ENCODE results near the gene RESF1.

Gene RESF1

GRCh38 chr12:31962076-31962475, 2.9 kb downstream of the RESF1 start:
- peaks cover 6 to 31% of the 10 kb centered on the region in 2 experiments; a peak in 2 of 3 replicates for H3K36me3 ChIP-seq (ENCODE audit: control insufficient read depth in 2 of 2, insufficient read depth in 1 of 2, low read length in 2 of 2)
- no peak for TF ChIP-seq ZNF394 (tag by site-specific recombination; IDR thresholded peaks at IDR 0.05; ENCODE audit: borderline replicate concordance)
- no peak for TF ChIP-seq ZBTB20 (tag by site-specific recombination; IDR thresholded peaks at IDR 0.05)
- TF ChIP-seq ZFP3 (tag by site-specific recombination; IDR thresholded peaks at IDR 0.05; ENCODE audit: low read depth): no peak
- TF ChIP-seq ZNF664 (tag by site-specific recombination; IDR thresholded peaks at IDR 0.05): no peak
- TF ChIP-seq ZNF266 (tag by site-specific recombination; IDR thresholded peaks at IDR 0.05; ENCODE audit: low read depth): no peak
- no peak for TF ChIP-seq ZNF596 (tag by site-specific recombination; IDR thresholded peaks at IDR 0.05)
- TF ChIP-seq ZBTB21 (tag by site-specific recombination; IDR thresholded peaks at IDR 0.05): no peak
- TF ChIP-seq REST (tag by site-specific recombination; IDR thresholded peaks at IDR 0.05): no peak
- no peak for TF ChIP-seq KLF17 (tag by site-specific recombination; IDR thresholded peaks at IDR 0.05)
- no peak for TF ChIP-seq ZNF114 (tag by site-specific recombination; IDR thresholded peaks at IDR 0.05)
- TF ChIP-seq YY1 (tag by site-specific recombination; IDR thresholded peaks at IDR 0.05): no peak
- no peak for TF ChIP-seq ZNF560 (tag by site-specific recombination; IDR thresholded peaks at IDR 0.05; ENCODE audit: borderline replicate concordance)
- no peak for TF ChIP-seq ZNF555 (tag by site-specific recombination; conservative IDR thresholded peaks at IDR 0.05)
- TF ChIP-seq SCRT2 (tag by site-specific recombination; IDR thresholded peaks at IDR 0.05): no peak
- TF ChIP-seq KLF9 (tag by site-specific recombination; IDR thresholded peaks at IDR 0.05; ENCODE audit: low read depth): no peak
- TF ChIP-seq ZNF600 (tag by site-specific recombination; IDR thresholded peaks at IDR 0.05): no peak
- no peak for TF ChIP-seq ZNF610 (tag by site-specific recombination; IDR thresholded peaks at IDR 0.05; ENCODE audit: borderline replicate concordance)
- TF ChIP-seq MZF1 (tag by site-specific recombination; IDR thresholded peaks at IDR 0.05; ENCODE audit: borderline replicate concordance): no peak
- ChIA-PET CTCF (interaction anchor here (0.6 kb wide), 1 partner anchor 795 kb away, joined by 3 read pairs; no protein-coding TSS in a partner anchor), POLR2A (no interaction called here)
- H3K27ac ChIP-seq (ENCODE audit: extremely low read depth, low read depth, low read length): no peak overlapping the region
- no peaks in the 10 kb centered on the region for H3K9me3 ChIP-seq (ENCODE audit: control insufficient read depth, insufficient read depth, low read depth, low read length)
- H3K4me1 ChIP-seq (ENCODE audit: control insufficient read depth, insufficient read depth, low read length): peaks cover 14% of the 10 kb centered on the region
- no peak overlapping the region for H3K4me3 ChIP-seq (ENCODE audit: low read depth, low read length)

GRCh38 chr12:31964280-31964679, 5.1 kb downstream of the RESF1 start:
- H3K9me3 ChIP-seq (ENCODE audit: control insufficient read depth, insufficient read depth, low read depth, low read length): no peaks in the 10 kb centered on the region
- H3K27ac ChIP-seq (ENCODE audit: extremely low read depth, low read depth, low read length): no peak overlapping the region
- CTCF ChIA-PET: interaction anchor here (0.6 kb wide), 1 partner anchor 1251 kb away, joined by 3 read pairs; no protein-coding TSS in a partner anchor
- H3K36me3 ChIP-seq (ENCODE audit: control insufficient read depth in 2 of 2, insufficient read depth in 1 of 2, low read length in 2 of 2): peaks cover 6 to 31% of the 10 kb centered on the region in 2 experiments; a peak in 2 of 3 replicates
- POLR2A ChIA-PET: no interaction called here
- peaks cover 14% of the 10 kb centered on the region for H3K4me1 ChIP-seq (ENCODE audit: control insufficient read depth, insufficient read depth, low read length)
- H3K4me3 ChIP-seq (ENCODE audit: low read depth, low read length): no peak overlapping the region
- TF ChIP-seq SCRT2 (tag by site-specific recombination; IDR thresholded peaks at IDR 0.05) (no peak), ZNF449 (tag by site-specific recombination; IDR thresholded peaks at IDR 0.05) (no peak), ZNF660 (tag by site-specific recombination; IDR thresholded peaks at IDR 0.05) (no peak), ZNF433 (tag by site-specific recombination; IDR thresholded peaks at IDR 0.05; ENCODE audit: low read depth) (no peak), HOXC10 (CRISPR knock-in tag; IDR thresholded peaks at IDR 0.05) (no peak), CTCF (tag by site-specific recombination; IDR thresholded peaks at IDR 0.05) (no peak), GLIS1 (tag by site-specific recombination; IDR thresholded peaks at IDR 0.05) (no peak), ZNF146 (tag by site-specific recombination; IDR thresholded peaks at IDR 0.05) (peak; percentile 98), YY1 (tag by site-specific recombination; IDR thresholded peaks at IDR 0.05) (no peak), ZNF580 (tag by site-specific recombination; IDR thresholded peaks at IDR 0.05) (peak; percentile 73; the same call in 1 of the 2 replicates), ZNF37A (tag by site-specific recombination; IDR thresholded peaks at IDR 0.05) (no peak), ZNF530 (tag by site-specific recombination; IDR thresholded peaks at IDR 0.05; ENCODE audit: low read depth) (no peak)

Data from HEK293 (cell line).